OCI-LY3 (cell line): ENCODE results near the gene PIGL.

Experiments
- H2AFZ ChIP-seq: fragments of 200-600, 300-600 bp; shearing (Covaris generic); 2 replicates; pipeline ENCODE4 v1.6.0; 2014; ENCODE audit warnings: antibody characterized with exemption, low read depth, low read length
- H3K27ac ChIP-seq: fragments of 200-600, 300-600 bp; sonication (generic); 2 replicates; pipeline ENCODE4 v1.5.1; 2014; ENCODE audit warnings: mild to moderate bottlenecking, low read length, moderate library complexity, mixed read lengths
- H3K27me3 ChIP-seq: fragments of 200-600, 300-600 bp; sonication (generic); 2 replicates; pipeline ENCODE4 v1.6.1; 2014; ENCODE audit warnings: low read depth, low read length, mixed read lengths
- H3K36me3 ChIP-seq: fragments of 200-600, 300-600 bp; sonication (generic); replicated peaks from 2 replicates; pipeline ENCODE3; 2014; ENCODE audit warnings: low read depth, low read length, mixed read lengths
- H3K4me1 ChIP-seq: fragments of 300-600, 200-600 bp; sonication (generic); 2 replicates; pipeline ENCODE4 v1.6.1; 2014; ENCODE audit warnings: low read length, mixed read lengths
- H3K4me2 ChIP-seq: fragments of 200-600, 300-600 bp; sonication (generic); 2 replicates; pipeline ENCODE4 v1.6.1; 2014; ENCODE audit warnings: low read length, mixed read lengths
- H3K4me3 ChIP-seq: fragments of 300-600, 200-600 bp; sonication (generic); 2 replicates; pipeline ENCODE4 v1.5.1; 2014; ENCODE audit warnings: antibody characterized with exemption, mild to moderate bottlenecking, low read length, moderate library complexity
- H3K79me2 ChIP-seq: fragments of 300-600, 200-600 bp; shearing (Covaris generic); 2 replicates; pipeline ENCODE4 v1.6.1; 2014; ENCODE audit warnings: mild to moderate bottlenecking, low read length, mixed read lengths
- H3K9ac ChIP-seq: fragments of 300-600, 200-600 bp; shearing (Covaris generic); 2 replicates; pipeline ENCODE4 v1.6.0; 2014; ENCODE audit warnings: mild to moderate bottlenecking, low read length, moderate library complexity
- H3K9me3 ChIP-seq: fragments of 200-600, 300-600 bp; shearing (Covaris generic); 2 replicates; pipeline ENCODE4 v1.6.1; 2014; ENCODE audit warnings: low read length, mixed read lengths; ENCODE audit not compliant: insufficient read depth
- H4K20me1 ChIP-seq: fragments of 200-600, 300-600 bp; sonication (generic); 2 replicates; pipeline ENCODE4 v1.6.1; 2016; ENCODE audit warnings: low read length, mixed read lengths; ENCODE audit not compliant: insufficient read depth
- CTCF ChIP-seq: fragments of 200-600, 300-600 bp; sonication (generic); IDR thresholded peaks from 2 replicates; pipeline ENCODE4 v1.5.1; 2014; ENCODE audit warnings: antibody characterized with exemption, low read length, low read depth
- EZH2phosphoT487 ChIP-seq: fragments of 200-600 bp; shearing (Covaris generic); IDR thresholded peaks from 2 replicates; pipeline ENCODE4 v1.6.1; 2018; ENCODE audit warnings: antibody characterized with exemption, mixed run types, low read depth

The PIGL gene

GRCh38 chr17:16361874-16362273 lies 144.9 kb downstream of the PIGL start:
- Histone ChIP-seq H3K36me3 (no peaks in the 10 kb centered on the region), H3K79me2 (no peaks in the 10 kb centered on the region), H3K4me3 (no peak overlapping the region), H3K9ac (no peak overlapping the region), H3K9me3 (no peaks in the 10 kb centered on the region), H4K20me1 (no peaks in the 10 kb centered on the region), H3K27ac (no peak overlapping the region), H3K4me2 (no peak overlapping the region), H3K27me3 (no peaks in the 10 kb centered on the region), H2AFZ (no peak overlapping the region), H3K4me1 (no peaks in the 10 kb centered on the region)
- TF ChIP-seq CTCF (no peak), EZH2phosphoT487 (no peak)

DNA sequence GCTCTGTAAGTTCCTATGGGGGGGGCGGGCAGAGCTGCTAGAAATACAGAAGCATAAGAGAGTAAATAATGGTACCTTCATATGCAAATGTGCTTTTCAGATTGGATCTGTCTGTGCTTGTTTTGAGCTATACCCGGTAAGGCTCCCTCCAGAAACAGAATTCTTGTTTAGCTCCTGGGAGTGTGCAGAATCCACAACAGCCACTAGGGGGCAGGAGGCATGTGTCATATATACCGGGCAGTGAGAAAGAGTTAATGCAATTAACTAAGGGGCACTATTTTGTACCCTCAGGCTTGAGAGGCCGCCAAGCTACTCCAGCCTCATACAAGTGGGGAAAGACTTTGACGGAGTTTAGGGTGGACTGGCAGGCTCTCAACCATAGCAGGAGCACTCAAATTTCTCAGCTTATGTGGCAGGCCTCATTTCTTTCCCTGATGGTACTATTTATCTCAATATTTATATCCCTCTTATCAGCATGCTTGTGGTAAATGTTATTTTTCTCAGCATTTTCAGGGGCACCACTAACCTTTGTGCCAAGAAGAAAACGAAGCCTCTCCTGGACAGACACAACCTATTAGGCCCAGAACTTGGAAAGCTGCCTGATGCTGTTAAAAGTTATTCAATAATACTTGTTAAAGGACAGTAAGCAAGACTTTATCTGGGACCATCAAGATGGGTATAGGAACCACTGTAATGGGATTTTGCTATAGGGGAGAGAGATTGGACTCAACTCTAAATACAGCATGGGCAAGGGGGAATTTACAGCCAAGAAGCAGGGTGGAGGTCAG lies 146.9 kb downstream of the PIGL start:
- no peak overlapping the region for H3K4me3 ChIP-seq
- H3K4me2 ChIP-seq: peak overlapping the region; percentile 44
- H3K27ac ChIP-seq: no peak overlapping the region
- no peaks in the 10 kb centered on the region for H3K4me1 ChIP-seq
- peak overlapping the region; percentile 60; the same call in 1 of the 2 replicates for H2AFZ ChIP-seq
- TF ChIP-seq EZH2phosphoT487: no peak
- TF ChIP-seq CTCF: peak; percentile 85
- H3K27me3 ChIP-seq: no peaks in the 10 kb centered on the region
- no peaks in the 10 kb centered on the region for H3K79me2 ChIP-seq
- H4K20me1 ChIP-seq: no peaks in the 10 kb centered on the region
- H3K36me3 ChIP-seq: no peaks in the 10 kb centered on the region
- H3K9ac ChIP-seq: no peak overlapping the region
- H3K9me3 ChIP-seq: no peaks in the 10 kb centered on the region

DNA sequence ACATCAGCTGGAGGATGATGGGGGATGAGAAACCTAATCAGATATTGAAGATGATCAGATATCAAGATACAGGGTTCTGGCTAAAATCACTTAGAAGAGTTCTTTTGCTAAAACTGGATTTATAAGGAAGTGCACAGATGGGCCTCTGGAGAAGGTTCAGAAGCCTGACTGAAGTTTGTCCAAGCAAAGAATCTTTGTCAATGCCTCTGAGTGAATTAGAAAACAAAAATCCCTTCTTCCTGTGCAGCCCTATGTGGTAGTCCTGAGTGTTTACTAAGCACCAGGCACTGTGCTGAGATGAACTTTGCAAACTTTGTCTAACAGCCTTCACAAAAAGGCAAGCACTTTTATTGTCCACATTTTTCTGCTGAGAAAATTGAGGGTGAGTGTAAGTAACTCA lies 147.6 kb downstream of the PIGL start:
- H3K27ac ChIP-seq: no peak overlapping the region
- H3K79me2 ChIP-seq: no peaks in the 10 kb centered on the region
- no peak overlapping the region for H2AFZ ChIP-seq
- TF ChIP-seq CTCF (no peak), EZH2phosphoT487 (no peak)
- no peak overlapping the region for H3K4me3 ChIP-seq
- no peaks in the 10 kb centered on the region for H3K27me3 ChIP-seq
- no peaks in the 10 kb centered on the region for H3K9me3 ChIP-seq
- no peaks in the 10 kb centered on the region for H3K4me1 ChIP-seq
- no peaks in the 10 kb centered on the region for H3K36me3 ChIP-seq
- no peak overlapping the region for H3K4me2 ChIP-seq
- H4K20me1 ChIP-seq: no peaks in the 10 kb centered on the region
- no peak overlapping the region for H3K9ac ChIP-seq

DNA sequence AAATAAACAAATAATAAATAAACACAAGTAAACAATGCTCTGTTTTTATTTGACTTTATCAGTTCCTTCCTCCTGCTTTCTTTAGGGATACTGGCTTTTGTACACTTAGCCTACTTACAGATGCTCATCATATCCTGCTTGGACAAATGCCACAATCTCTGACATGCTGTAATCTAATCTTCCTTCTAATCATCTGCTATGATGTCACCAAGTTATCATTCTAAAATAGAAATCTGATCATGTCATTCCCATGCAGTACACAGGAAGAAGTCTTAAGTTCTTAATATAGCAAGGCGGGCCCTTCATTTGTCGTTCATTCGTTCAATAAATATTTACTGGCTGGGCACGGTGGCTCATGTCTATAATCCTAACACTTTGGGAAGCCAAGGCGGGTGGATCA lies 154.7 kb downstream of the PIGL start:
- TF ChIP-seq CTCF (no peak), EZH2phosphoT487 (no peak)
- Histone ChIP-seq H3K27me3 (no peaks in the 10 kb centered on the region), H3K4me3 (no peak overlapping the region), H2AFZ (no peak overlapping the region), H4K20me1 (no peaks in the 10 kb centered on the region), H3K36me3 (no peaks in the 10 kb centered on the region), H3K9me3 (no peaks in the 10 kb centered on the region), H3K4me2 (no peak overlapping the region), H3K79me2 (no peaks in the 10 kb centered on the region), H3K27ac (no peak overlapping the region), H3K4me1 (no peaks in the 10 kb centered on the region), H3K9ac (no peak overlapping the region)
